Coronary artery (tissue), 2 donors: ENCODE measurements around the gene PHF13.

ENCODE experiments used
- DNase-seq: peaks from one replicate; pipeline ENCODE4 v3.0.0-alpha.2; 2017; ENCODE audit warnings: low spot score
- H3K27ac ChIP-seq, 2 donors: fragments of 200-600 bp; sonication (generic); one replicate each; pipeline ENCODE4 v1.5.1; 2016 to 2019
- H3K4me3 ChIP-seq: fragments of 200-600 bp; sonication (generic); 2 replicates; pipeline ENCODE4 v1.5.1; 2016; ENCODE audit warnings: mild to moderate bottlenecking, moderate library complexity
- TF ChIP-seq, protein P1 (sequence below): fragments of 200-600 bp; sonication (generic); IDR thresholded peaks from one replicate; pipeline ENCODE4 v1.5.1; 2019; ENCODE audit warnings: antibody characterized with exemption

The PHF13 gene

DNA sequence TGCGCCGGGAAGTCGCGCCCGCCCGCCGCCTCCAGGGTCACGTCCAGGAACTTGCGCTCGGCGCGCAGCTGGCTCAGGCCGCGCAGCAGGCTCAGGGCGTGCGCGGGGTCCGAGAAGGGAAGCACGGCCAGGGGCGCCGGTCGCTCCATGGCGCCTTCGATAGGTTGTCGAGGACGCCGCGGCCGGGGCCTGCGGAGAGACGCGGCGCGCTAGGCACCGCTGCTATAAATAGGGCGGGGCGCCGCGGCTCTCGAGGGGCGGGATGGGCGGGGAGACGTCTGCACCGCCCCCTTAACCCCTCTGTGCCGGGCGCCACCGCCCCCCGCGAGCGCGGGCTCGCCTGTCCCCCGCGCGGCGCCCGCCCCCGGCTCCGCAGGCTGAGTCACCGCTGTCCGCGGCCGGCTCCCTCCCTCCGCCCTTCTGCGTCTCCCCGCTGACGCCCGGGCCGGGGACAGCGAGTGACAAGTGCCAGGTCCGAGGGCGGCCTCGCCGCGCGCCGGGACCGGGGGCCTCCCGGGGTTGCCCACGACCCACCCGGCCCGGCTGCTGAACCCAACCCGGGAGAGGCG, 10.8 kb upstream of the PHF13 start, which contains the start of gene KLHL21:
Gene KLHL21 (minus strand): TSS at position 201 of the 569 bp plus-strand sequence. CDS start 52 bp downstream, at position 149.
- Histone ChIP-seq H3K4me3 (peak within 1 kb of the TSS; percentile 96), H3K27ac (peak within 1 kb of the TSS; percentile 90 to 98)
- DNase-seq, result peak; percentile 94
- TF ChIP-seq, protein P1, sequence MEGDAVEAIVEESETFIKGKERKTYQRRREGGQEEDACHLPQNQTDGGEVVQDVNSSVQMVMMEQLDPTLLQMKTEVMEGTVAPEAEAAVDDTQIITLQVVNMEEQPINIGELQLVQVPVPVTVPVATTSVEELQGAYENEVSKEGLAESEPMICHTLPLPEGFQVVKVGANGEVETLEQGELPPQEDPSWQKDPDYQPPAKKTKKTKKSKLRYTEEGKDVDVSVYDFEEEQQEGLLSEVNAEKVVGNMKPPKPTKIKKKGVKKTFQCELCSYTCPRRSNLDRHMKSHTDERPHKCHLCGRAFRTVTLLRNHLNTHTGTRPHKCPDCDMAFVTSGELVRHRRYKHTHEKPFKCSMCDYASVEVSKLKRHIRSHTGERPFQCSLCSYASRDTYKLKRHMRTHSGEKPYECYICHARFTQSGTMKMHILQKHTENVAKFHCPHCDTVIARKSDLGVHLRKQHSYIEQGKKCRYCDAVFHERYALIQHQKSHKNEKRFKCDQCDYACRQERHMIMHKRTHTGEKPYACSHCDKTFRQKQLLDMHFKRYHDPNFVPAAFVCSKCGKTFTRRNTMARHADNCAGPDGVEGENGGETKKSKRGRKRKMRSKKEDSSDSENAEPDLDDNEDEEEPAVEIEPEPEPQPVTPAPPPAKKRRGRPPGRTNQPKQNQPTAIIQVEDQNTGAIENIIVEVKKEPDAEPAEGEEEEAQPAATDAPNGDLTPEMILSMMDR, result no peak

DNA sequence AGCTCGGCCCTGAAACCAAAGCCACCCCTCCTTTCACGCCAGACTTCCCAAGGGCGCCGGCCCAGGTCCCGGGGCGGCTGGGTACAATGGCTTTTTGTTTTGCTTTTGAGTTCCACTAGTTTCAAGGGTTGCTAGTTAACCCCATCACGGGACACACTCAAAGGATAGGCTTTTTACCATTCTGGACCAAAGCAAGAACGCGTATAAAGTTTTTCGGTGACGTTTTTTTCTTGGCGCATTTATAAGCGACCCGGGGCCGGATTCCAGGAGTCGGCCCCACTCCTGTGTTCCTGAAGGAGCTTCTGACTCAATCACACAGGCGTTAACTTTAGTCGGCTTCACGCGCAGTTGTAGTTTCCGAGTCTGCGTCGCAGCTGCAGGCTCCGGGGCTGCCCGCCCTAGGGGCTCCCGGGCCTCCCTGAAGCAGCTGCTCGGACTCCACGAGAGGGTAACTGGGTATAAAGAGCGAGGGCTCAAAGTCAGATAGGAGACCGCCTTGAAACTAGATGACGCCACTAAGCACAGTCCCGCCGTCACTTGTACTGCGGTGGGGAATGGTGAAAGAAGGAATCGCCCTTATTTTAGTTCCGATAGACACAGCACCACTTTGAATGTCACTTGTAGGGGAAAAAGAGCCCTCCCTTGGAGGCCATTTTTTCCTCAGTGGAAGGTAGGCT, 10.2 kb upstream of the PHF13 start:
- peak overlapping the region; percentile 90 to 98 for H3K27ac ChIP-seq
- TF ChIP-seq, protein P1, result no peak
- peak overlapping the region; percentile 96 for H3K4me3 ChIP-seq
- DNase-seq, result peak; percentile 89

GRCh38 chr1:6603915-6604558, 9.5 kb upstream of the PHF13 start:
- Histone ChIP-seq H3K4me3 (peak overlapping the region; percentile 96), H3K27ac (peak overlapping the region; percentile 90 to 98)
- TF ChIP-seq, protein P1, result no peak
- DNase-seq, result peak; percentile 96

- peak overlapping the region; percentile 100 for H3K4me3 ChIP-seq
- peak overlapping the region; percentile 89 to 99 for H3K27ac ChIP-seq
- TF ChIP-seq, protein P1, result no peak
- no peak for DNase-seq
Measured at GRCh38 chr1:6612641-6613360, 730 bp upstream of the PHF13 start.

DNA sequence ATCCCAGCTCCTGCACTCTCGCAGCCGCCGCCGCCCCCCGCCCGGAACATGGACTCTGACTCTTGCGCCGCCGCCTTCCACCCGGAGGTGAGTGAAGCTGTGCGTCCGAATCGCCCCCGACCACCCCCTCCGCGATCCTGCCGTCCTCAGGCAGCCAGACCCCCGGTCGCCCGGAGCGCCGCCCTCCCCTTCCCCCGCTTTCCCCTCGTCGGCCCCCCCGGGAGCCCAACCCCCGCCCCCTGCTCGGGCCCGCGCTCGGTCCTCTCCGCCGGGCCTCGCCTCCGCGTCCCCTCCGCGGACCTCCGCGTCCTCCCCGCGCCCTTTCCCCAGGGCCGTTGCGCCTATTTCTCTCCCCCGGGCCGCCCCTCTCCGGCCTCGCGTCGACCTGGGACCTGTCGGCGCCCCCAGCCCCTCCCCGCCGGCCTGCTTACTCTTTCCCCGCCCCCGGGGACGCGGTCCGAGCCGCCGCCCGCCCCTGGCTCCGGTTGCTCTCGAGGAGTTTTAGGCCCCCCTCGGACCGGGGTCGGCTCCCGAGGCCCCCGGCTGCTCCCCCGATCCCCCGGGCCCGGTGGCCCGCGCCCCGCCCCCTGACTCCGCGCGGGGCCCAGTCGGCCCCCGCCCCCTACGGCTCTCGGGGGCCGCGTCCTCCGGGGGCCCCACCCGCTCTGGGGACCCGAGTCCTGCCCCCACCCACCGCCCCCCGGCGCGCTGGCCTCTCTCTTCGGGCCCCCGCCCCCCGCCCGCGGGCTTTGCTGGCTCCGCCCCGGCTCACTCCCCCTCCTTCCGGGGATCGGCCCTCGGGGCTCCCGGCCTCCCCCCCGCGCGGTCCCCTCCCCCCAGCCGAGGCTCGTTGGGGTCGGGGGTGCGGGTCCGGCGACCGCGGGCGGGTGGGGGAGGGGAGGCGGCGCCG, 743 bp downstream of the PHF13 start:
- Histone ChIP-seq H3K27ac (peak overlapping the region; percentile 95 to 99), H3K4me3 (peak overlapping the region; percentile 100)
- TF ChIP-seq, protein P1, result no peak
- DNase-seq, result no peak
